Lung (tissue), 12 donors: Measurements from ENCODE around the gene NEU2. TPM values are rescaled to one million over a fixed set of nuclear protein-coding genes. Genes with fewer than 3 reads are reported as not detected.
"Not testable (repeated sequence)": the region's sequence is repeated elsewhere in the genome, so short reads cannot be mapped to it uniquely, and the experiment has no call there.

Experiments
- ATAC-seq: fragments of 200-7000 bp; cut with Tn5 transposase; one replicate; pipeline ENCODE4 v1.9.1; 2020; ENCODE audit warnings: moderate number of reproducible peaks; ENCODE audit not compliant: insufficient read depth, low FRiP score
- DNase-seq, 3 donors: peaks; one replicate each; pipeline ENCODE4 v3.0.0-alpha.2; 2013 to 2017
- H3K27ac ChIP-seq, 2 donors: one replicate each; pipeline ENCODE4 v1.5.1; 2013; ENCODE audit warnings: mild to moderate bottlenecking in 2 of 2, moderate library complexity in 2 of 2, control low read depth in 1 of 2, inconsistent platforms in 1 of 2, low read depth in 1 of 2, low read length in 1 of 2
- H3K27me3 ChIP-seq, 3 donors: one replicate each; pipeline ENCODE4 v1.5.1; 2013; ENCODE audit warnings: low read length in 2 of 3; ENCODE audit not compliant: control insufficient read depth in 3 of 3, insufficient read depth in 3 of 3
- H3K36me3 ChIP-seq, 4 donors: one replicate each; pipeline ENCODE4 v1.5.1; 2013; ENCODE audit warnings: low read length in 4 of 4, mild to moderate bottlenecking in 1 of 4, moderate library complexity in 1 of 4; ENCODE audit not compliant: control insufficient read depth in 4 of 4, insufficient read depth in 4 of 4
- H3K4me1 ChIP-seq, 5 donors: one replicate each; pipeline ENCODE4 v1.5.1; 2013; ENCODE audit warnings: low read length in 5 of 5, mild to moderate bottlenecking in 2 of 5, moderate library complexity in 1 of 5; ENCODE audit not compliant: control insufficient read depth in 5 of 5, insufficient read depth in 5 of 5
- H3K4me3 ChIP-seq: one replicate; pipeline ENCODE4 v1.5.1; 2013; ENCODE audit warnings: mild to moderate bottlenecking, control low read depth, moderate library complexity
- H3K9ac ChIP-seq, 2 donors: one replicate each; pipeline ENCODE4 v1.5.1; 2013; ENCODE audit warnings: low read length in 2 of 2, control low read depth in 1 of 2; ENCODE audit not compliant: insufficient read depth in 1 of 2
- H3K9me3 ChIP-seq, 4 donors: one replicate each; pipeline ENCODE4 v1.5.1; 2013; ENCODE audit warnings: low read length in 3 of 4, mild to moderate bottlenecking in 1 of 4, moderate library complexity in 1 of 4; ENCODE audit not compliant: control insufficient read depth in 4 of 4, insufficient read depth in 3 of 4
- CTCF ChIP-seq: IDR thresholded peaks from 2 replicates; pipeline ENCODE4 v1.5.1; 2012; ENCODE audit warnings: mild to moderate bottlenecking; ENCODE audit errors: control extremely low read depth, extremely low read depth
- WGBS, 2 donors: extraction: QIAGEN DNeasy Blood & Tissue Kit; methylation state at CpG; one replicate each; pipeline ENCODE4 v1.1.7; 2013; 5-methylcytosine and 5-hydroxymethylcytosine counted together
- polyA plus RNA-seq, 2 donors: library from polyadenylated mRNA; stranded (reverse); fragments of 200-250 nt; gene quantifications; one replicate each; pipeline ENCODE4 v1.2.1, GENCODE V29; 2013
- total RNA-seq, 2 donors: library from RNA; depleted of rRNA in 1 of 2; stranded (reverse); fragments of >200 nt in 1 of 2; gene quantifications; one replicate each; pipeline ENCODE4 v1.2.1, GENCODE V29; 2014 to 2021
- donor health status: control.
- donor health status: control.
- donor health status: Bipolar disorder and iron deficiency.
- donor health status: healthy.
- donor health status: DM: yes; HTN: yes; CAD: no.

The NEU2 gene
- total and polyA plus RNA-seq, 4 donors, result not detected

DNA sequence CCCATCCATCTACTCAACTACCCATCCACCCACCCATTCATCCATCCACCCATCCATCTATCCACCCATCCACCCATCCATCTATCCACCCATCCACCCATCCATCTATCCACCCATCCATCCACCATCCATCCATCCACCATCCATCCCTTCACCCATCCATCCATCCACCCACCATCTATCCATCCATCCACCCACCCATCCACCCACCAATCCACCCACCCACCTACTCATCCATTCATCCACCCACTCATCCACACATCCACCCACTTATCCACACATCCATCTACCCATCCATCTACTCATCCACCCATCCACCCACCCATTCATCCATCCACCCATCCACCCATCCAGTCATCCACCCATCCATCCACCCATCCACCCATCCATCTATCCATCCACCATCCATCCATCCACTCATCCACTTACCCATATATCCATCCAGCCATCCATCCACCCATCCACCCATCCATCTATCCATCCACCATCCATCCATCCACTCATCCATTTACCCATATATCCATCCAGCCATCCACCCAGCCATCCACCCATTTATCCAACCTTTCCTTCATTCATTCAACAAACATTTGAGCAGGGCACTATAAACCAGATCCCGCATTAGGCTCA, 17.3 kb upstream of the NEU2 start:
- ATAC-seq (no peak), DNase-seq (no peak)
- WGBS, 2 donors, result 97 to 99% methylated on average over 1 of the region's 1 CpG

GRCh38 chr2:233017947-233018346, 14.5 kb upstream of the NEU2 start:
- no peak for TF ChIP-seq CTCF

More for the DNA sequence above, 17.3 kb upstream of the NEU2 start:
- Histone ChIP-seq H3K9me3 (peaks cover 0 to 3% (median 0%) of the 10 kb centered on the region in 4 donors), H3K36me3 (no peaks in the 10 kb centered on the region), H3K27me3 (no peaks in the 10 kb centered on the region), H3K4me1 (peaks cover 0 to 9% (median 4%) of the 10 kb centered on the region in 5 donors), H3K4me3 (no peak overlapping the region), H3K27ac (no peak overlapping the region), H3K9ac (no peak overlapping the region)
- no peak for TF ChIP-seq CTCF

DNA sequence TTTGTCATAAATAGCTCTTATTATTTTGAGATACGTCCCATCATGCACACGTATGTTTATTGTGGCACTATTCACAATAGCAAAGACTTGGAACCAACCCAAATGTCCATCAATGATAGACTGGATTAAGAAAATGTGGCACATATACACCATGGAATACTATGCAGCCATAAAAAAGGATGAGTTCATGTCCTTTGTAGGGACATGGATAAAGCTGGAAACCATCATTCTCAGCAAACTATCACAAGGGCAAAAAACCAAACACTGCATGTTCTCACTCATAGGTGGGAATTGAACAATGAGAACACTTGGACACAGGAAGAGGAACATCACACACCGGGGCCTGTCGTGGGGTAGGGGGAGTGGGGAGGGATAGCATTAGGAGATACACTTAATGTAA, 12.9 kb upstream of the NEU2 start:
- not testable (repeated sequence) for H3K27me3 ChIP-seq, H3K4me3 ChIP-seq, H3K27ac ChIP-seq, ATAC-seq, H3K36me3 ChIP-seq, H3K4me1 ChIP-seq, H3K9ac ChIP-seq, H3K9me3 ChIP-seq, DNase-seq
- WGBS, 2 donors, result 88 to 96% methylated on average over 4 of the region's 4 CpGs

More at GRCh38 chr2:233017947-233018346, 14.5 kb upstream of the NEU2 start:
- Histone ChIP-seq H3K36me3 (no peaks in the 10 kb centered on the region), H3K27me3 (no peaks in the 10 kb centered on the region), H3K4me3 (no peak overlapping the region), H3K9ac (no peak overlapping the region), H3K27ac (no peak overlapping the region), H3K4me1 (peaks cover 0 to 4% (median 0%) of the 10 kb centered on the region in 5 donors), H3K9me3 (peaks cover 0 to 3% (median 0%) of the 10 kb centered on the region in 4 donors)
- 72 to 100% methylated on average over 1 of the region's 1 CpG for WGBS, 2 donors
- DNase-seq (no peak), ATAC-seq (no peak)

GRCh38 chr2:233020454-233020853, 12.0 kb upstream of the NEU2 start:
- no peaks in the 10 kb centered on the region for H3K27me3 ChIP-seq
- 82 to 87% methylated on average over 2 of the region's 2 CpGs for WGBS, 2 donors
- ATAC-seq (no peak), DNase-seq (no peak)
- no peak overlapping the region for H3K27ac ChIP-seq
- H3K36me3 ChIP-seq, result no peaks in the 10 kb centered on the region
- peaks cover 0 to 3% (median 0%) of the 10 kb centered on the region in 4 donors for H3K9me3 ChIP-seq
- H3K9ac ChIP-seq, result no peak overlapping the region
- TF ChIP-seq CTCF, result no peak
- H3K4me3 ChIP-seq, result no peak overlapping the region
- no peaks in the 10 kb centered on the region for H3K4me1 ChIP-seq
